Measurements from ENCODE around the gene AIRE.

DNA sequence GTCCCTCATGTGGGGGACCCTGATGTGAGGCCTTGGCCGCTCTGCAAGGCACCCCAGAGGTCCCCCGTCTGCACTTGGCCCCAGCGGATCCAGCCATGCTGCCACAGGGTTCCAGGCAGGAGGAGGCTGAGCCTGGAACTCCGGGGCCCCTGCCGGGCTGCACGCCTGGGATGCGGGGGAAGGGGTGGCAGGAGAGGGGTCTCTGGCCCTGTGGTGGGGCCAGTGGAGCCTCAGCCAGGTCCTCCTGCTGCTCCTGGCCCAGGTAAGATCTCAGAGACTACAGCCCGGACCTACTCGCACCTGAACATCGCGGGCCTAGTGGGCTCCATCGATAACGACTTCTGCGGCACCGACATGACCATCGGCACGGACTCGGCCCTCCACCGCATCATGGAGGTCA, 27.0 kb downstream of the AIRE start:
- TF ChIP-seq, protein P1, sequence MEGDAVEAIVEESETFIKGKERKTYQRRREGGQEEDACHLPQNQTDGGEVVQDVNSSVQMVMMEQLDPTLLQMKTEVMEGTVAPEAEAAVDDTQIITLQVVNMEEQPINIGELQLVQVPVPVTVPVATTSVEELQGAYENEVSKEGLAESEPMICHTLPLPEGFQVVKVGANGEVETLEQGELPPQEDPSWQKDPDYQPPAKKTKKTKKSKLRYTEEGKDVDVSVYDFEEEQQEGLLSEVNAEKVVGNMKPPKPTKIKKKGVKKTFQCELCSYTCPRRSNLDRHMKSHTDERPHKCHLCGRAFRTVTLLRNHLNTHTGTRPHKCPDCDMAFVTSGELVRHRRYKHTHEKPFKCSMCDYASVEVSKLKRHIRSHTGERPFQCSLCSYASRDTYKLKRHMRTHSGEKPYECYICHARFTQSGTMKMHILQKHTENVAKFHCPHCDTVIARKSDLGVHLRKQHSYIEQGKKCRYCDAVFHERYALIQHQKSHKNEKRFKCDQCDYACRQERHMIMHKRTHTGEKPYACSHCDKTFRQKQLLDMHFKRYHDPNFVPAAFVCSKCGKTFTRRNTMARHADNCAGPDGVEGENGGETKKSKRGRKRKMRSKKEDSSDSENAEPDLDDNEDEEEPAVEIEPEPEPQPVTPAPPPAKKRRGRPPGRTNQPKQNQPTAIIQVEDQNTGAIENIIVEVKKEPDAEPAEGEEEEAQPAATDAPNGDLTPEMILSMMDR (IDR thresholded peaks at IDR 0.05; ENCODE audit: poor library complexity, severe bottlenecking): no peak
- TF ChIP-seq POLR2AphosphoS5 (IDR thresholded peaks at IDR 0.05) (no peak), TAF1 (IDR thresholded peaks at IDR 0.05; ENCODE audit: low read depth) (no peak)
- TF ChIP-seq, protein P2, sequence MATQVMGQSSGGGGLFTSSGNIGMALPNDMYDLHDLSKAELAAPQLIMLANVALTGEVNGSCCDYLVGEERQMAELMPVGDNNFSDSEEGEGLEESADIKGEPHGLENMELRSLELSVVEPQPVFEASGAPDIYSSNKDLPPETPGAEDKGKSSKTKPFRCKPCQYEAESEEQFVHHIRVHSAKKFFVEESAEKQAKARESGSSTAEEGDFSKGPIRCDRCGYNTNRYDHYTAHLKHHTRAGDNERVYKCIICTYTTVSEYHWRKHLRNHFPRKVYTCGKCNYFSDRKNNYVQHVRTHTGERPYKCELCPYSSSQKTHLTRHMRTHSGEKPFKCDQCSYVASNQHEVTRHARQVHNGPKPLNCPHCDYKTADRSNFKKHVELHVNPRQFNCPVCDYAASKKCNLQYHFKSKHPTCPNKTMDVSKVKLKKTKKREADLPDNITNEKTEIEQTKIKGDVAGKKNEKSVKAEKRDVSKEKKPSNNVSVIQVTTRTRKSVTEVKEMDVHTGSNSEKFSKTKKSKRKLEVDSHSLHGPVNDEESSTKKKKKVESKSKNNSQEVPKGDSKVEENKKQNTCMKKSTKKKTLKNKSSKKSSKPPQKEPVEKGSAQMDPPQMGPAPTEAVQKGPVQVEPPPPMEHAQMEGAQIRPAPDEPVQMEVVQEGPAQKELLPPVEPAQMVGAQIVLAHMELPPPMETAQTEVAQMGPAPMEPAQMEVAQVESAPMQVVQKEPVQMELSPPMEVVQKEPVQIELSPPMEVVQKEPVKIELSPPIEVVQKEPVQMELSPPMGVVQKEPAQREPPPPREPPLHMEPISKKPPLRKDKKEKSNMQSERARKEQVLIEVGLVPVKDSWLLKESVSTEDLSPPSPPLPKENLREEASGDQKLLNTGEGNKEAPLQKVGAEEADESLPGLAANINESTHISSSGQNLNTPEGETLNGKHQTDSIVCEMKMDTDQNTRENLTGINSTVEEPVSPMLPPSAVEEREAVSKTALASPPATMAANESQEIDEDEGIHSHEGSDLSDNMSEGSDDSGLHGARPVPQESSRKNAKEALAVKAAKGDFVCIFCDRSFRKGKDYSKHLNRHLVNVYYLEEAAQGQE (IDR thresholded peaks at IDR 0.05; ENCODE audit: borderline replicate concordance): no peak
